Ishikawa (cell line): ENCODE data around the gene VWA7.

ENCODE experiments used
- CEBPB ChIP-seq: IDR thresholded peaks from 2 replicates; pipeline ENCODE4 v1.6.1; 2012
- CREB1 ChIP-seq: IDR thresholded peaks from 2 replicates; pipeline ENCODE4 v1.6.1; 2012; ENCODE audit warnings: low read depth
- EGR1 ChIP-seq: IDR thresholded peaks from 2 replicates; pipeline ENCODE4 v1.6.1; 2012
- EP300 ChIP-seq: IDR thresholded peaks from 2 replicates; pipeline ENCODE4 v1.6.1; 2012; ENCODE audit warnings: borderline replicate concordance
- FOXM1 ChIP-seq: IDR thresholded peaks from 2 replicates; pipeline ENCODE4 v1.6.1; 2012; ENCODE audit warnings: low read depth, borderline replicate concordance
- NFIC ChIP-seq: IDR thresholded peaks from 2 replicates; pipeline ENCODE4 v1.6.1; 2012
- RAD21 ChIP-seq: IDR thresholded peaks from 2 replicates; pipeline ENCODE4 v1.6.1; 2012; ENCODE audit warnings: low read depth
- TAF1 ChIP-seq: IDR thresholded peaks from 2 replicates; pipeline ENCODE4 v1.6.1; 2012; ENCODE audit warnings: low read depth, mild to moderate bottlenecking
- TEAD4 ChIP-seq: IDR thresholded peaks from 2 replicates; pipeline ENCODE4 v1.6.1; 2012
- YY1 ChIP-seq: IDR thresholded peaks from 2 replicates; pipeline ENCODE4 v1.6.1; 2012; ENCODE audit warnings: low read depth
- ZBTB7A ChIP-seq: IDR thresholded peaks from 2 replicates; pipeline ENCODE4 v1.6.1; 2012; ENCODE audit warnings: low read depth
- TF ChIP-seq, protein P1 (sequence below): IDR thresholded peaks from 2 replicates; pipeline ENCODE4 v1.6.1; 2012; ENCODE audit warnings: low read depth, mild to moderate bottlenecking
- TF ChIP-seq, protein P2 (sequence below): IDR thresholded peaks from 2 replicates; pipeline ENCODE4 v1.6.1; 2012

DNA sequence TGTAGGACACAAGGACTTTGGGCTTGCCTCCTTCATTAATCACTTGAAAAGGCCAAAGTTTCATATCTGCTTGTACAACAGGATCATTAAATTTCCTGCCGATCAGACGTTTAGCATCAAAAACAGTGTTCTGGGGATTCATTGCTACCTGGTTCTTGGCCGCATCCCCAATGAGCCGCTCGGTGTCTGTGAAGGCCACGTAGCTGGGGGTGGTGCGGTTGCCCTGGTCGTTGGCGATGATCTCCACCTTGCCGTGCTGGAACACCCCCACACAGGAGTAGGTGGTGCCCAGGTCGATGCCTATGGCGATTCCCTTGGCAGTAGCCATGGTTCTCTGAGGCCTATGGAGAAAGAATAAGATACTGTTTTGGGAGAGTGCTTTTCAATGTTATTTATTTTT lies 34.5 kb upstream of the VWA7 start:
- no peak for TF ChIP-seq ZBTB7A
- TF ChIP-seq FOXM1: no peak
- TF ChIP-seq, protein P1, sequence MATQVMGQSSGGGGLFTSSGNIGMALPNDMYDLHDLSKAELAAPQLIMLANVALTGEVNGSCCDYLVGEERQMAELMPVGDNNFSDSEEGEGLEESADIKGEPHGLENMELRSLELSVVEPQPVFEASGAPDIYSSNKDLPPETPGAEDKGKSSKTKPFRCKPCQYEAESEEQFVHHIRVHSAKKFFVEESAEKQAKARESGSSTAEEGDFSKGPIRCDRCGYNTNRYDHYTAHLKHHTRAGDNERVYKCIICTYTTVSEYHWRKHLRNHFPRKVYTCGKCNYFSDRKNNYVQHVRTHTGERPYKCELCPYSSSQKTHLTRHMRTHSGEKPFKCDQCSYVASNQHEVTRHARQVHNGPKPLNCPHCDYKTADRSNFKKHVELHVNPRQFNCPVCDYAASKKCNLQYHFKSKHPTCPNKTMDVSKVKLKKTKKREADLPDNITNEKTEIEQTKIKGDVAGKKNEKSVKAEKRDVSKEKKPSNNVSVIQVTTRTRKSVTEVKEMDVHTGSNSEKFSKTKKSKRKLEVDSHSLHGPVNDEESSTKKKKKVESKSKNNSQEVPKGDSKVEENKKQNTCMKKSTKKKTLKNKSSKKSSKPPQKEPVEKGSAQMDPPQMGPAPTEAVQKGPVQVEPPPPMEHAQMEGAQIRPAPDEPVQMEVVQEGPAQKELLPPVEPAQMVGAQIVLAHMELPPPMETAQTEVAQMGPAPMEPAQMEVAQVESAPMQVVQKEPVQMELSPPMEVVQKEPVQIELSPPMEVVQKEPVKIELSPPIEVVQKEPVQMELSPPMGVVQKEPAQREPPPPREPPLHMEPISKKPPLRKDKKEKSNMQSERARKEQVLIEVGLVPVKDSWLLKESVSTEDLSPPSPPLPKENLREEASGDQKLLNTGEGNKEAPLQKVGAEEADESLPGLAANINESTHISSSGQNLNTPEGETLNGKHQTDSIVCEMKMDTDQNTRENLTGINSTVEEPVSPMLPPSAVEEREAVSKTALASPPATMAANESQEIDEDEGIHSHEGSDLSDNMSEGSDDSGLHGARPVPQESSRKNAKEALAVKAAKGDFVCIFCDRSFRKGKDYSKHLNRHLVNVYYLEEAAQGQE: no peak
- TF ChIP-seq RAD21: no peak
- no peak for TF ChIP-seq YY1
- TF ChIP-seq, protein P2, sequence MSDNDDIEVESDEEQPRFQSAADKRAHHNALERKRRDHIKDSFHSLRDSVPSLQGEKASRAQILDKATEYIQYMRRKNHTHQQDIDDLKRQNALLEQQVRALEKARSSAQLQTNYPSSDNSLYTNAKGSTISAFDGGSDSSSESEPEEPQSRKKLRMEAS: no peak
- TF ChIP-seq CREB1: no peak
- no peak for TF ChIP-seq TAF1
- no peak for TF ChIP-seq EP300
- TF ChIP-seq TEAD4: no peak
- no peak for TF ChIP-seq CEBPB
- no peak for TF ChIP-seq NFIC
- no peak for TF ChIP-seq EGR1
